HFF-Myc (cell line): ENCODE results near the gene SPSB2.
A peak's percentile ranks its signal among the peaks of the same experiment; 100 is the strongest.

Experiments used
- DNase-seq: peaks from one replicate; pipeline ENCODE4 v3.0.0-alpha.2; 2011; ENCODE audit warnings: low read depth; ENCODE audit errors: extremely low read depth
- H3K4me3 ChIP-seq: replicated peaks from 2 replicates; pipeline ENCODE4 v1.5.1; 2011; ENCODE audit warnings: low read depth, mild to moderate bottlenecking, control low read depth, low read length
- CTCF ChIP-seq: IDR thresholded peaks from 2 replicates; pipeline ENCODE4 v1.5.1; 2012; ENCODE audit warnings: mild to moderate bottlenecking, low read depth, low read length, control low read depth; ENCODE audit errors: missing control alignments

Gene SPSB2

GRCh38 chr12:6861391-6861790 lies 11.7 kb downstream of the SPSB2 start:
- DNase-seq: no peak
- no peak overlapping the region for H3K4me3 ChIP-seq
- TF ChIP-seq CTCF: no peak

- TF ChIP-seq CTCF: no peak
- DNase-seq: no peak
- no peak overlapping the region for H3K4me3 ChIP-seq
Measured at GRCh38 chr12:6860942-6861341, 12.2 kb downstream of the SPSB2 start.

DNA sequence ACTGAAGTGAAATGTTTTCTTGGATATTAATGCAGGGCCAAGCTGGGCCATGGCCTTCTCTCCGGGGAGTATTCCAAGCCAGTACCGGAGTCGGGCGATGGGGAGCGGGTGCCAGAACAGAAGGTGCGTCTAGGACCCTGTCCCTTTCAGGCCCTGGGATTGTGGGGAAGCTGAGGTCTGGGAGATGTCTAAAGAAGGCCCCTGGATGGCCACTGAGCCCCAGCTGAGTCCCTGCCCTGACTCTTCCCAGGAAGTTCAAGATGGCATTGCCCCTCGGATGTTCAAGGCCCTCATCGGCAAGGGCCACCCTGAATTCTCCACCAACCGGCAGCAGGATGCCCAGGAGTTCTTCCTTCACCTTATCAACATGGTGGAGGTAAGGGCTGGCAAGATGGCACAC lies 13.0 kb downstream of the SPSB2 start:
- TF ChIP-seq CTCF: no peak
- DNase-seq: no peak

DNA sequence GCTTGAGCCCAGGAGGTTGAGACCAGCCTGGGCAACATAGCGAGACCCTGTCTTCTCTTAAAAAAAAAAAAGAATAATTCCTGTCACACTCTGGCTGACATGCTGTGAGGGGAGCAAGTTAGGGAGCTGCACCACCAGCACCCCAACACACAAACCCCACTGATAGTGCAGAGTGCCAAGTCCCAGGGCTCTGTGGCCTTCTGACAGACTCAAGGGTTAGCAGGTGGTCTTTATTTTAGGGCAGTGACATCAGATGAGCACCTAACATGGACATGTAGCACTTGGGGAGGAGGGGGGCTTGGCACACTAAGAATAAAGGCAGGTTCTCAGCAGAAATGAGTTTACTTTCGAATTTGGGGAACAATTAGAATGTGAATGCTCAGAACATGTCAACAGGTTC lies 14.3 kb downstream of the SPSB2 start:
- no peak overlapping the region for H3K4me3 ChIP-seq
- DNase-seq: no peak
- no peak for TF ChIP-seq CTCF

More for the DNA sequence above, 13.0 kb downstream of the SPSB2 start:
- H3K4me3 ChIP-seq: no peak overlapping the region

GRCh38 chr12:6855322-6855721 lies 17.8 kb downstream of the SPSB2 start:
- TF ChIP-seq CTCF: no peak
- H3K4me3 ChIP-seq: no peak overlapping the region
- no peak for DNase-seq

DNA sequence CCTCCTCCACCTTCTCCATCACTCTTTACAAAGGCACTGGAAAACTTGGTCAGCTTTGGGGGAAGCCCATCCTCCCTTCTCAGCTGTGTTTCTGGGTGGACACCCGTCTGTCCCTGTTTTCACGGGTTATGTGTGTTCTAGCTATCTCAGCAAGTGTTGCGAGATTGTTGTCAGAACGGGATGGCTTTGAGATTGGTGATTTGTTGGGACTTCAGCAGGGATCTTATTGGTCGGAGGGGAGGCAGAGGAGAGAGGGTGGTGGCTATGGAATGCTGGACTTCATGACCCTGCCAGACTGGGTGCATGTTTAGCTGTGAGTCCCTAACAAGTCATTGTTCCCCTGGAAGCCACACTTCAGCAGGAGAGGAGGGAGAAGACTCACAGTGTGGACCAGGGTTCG lies 19.1 kb downstream of the SPSB2 start:
- TF ChIP-seq CTCF: no peak
- DNase-seq: no peak
- no peak overlapping the region for H3K4me3 ChIP-seq

DNA sequence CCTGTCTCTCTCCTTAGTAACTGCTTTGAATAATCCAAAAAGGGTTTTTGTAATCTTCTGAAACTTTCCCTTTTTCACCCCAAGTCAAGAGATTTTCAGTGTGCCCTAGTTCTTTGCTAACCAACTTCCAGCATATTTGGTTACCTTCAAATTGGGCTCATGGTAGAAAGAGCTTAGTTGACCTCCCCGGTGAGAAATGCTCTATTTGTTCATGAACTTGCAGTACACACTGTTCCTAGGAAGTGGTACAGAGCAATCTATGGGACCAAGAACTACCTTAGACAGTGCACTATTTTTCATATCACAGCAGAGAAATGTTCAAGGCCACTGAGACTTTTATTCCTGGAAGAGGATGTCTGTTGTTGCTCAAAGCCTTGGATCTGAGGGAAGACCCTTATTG lies 19.5 kb downstream of the SPSB2 start:
- peak overlapping the region; percentile 69 for H3K4me3 ChIP-seq
- no peak for TF ChIP-seq CTCF
- no peak for DNase-seq
